Measurements from ENCODE around the gene NSG2. TPM values are rescaled to one million over a fixed set of nuclear protein-coding genes. Genes with fewer than 3 reads are reported as not detected.

Gene NSG2
- total RNA-seq, 1 donor from 2014 or later, result 0.09 TPM

- H3K27ac ChIP-seq (ENCODE audit: low read depth, low read length), result no peak overlapping the region
- no peak for TF ChIP-seq EZH2 (IDR thresholded peaks at IDR 0.05; ENCODE audit: insufficient read depth, low read length)
- TF ChIP-seq, protein P1, sequence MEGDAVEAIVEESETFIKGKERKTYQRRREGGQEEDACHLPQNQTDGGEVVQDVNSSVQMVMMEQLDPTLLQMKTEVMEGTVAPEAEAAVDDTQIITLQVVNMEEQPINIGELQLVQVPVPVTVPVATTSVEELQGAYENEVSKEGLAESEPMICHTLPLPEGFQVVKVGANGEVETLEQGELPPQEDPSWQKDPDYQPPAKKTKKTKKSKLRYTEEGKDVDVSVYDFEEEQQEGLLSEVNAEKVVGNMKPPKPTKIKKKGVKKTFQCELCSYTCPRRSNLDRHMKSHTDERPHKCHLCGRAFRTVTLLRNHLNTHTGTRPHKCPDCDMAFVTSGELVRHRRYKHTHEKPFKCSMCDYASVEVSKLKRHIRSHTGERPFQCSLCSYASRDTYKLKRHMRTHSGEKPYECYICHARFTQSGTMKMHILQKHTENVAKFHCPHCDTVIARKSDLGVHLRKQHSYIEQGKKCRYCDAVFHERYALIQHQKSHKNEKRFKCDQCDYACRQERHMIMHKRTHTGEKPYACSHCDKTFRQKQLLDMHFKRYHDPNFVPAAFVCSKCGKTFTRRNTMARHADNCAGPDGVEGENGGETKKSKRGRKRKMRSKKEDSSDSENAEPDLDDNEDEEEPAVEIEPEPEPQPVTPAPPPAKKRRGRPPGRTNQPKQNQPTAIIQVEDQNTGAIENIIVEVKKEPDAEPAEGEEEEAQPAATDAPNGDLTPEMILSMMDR (IDR thresholded peaks at IDR 0.05; ENCODE audit: insufficient read depth, low read depth, low read length), result no peak
- H3K36me3 ChIP-seq (ENCODE audit: insufficient read depth, low read length), result no peaks in the 10 kb centered on the region
- H4K20me1 ChIP-seq (ENCODE audit: insufficient read depth, low read length), result no peaks in the 10 kb centered on the region
- Mint-ChIP-seq H3K4me1 (ENCODE audit: low read depth, unreplicated experiment) (no peaks in the 10 kb centered on the region), H3K27ac (ENCODE audit: unreplicated experiment) (no peak overlapping the region), H3K27me3 (ENCODE audit: low read depth, unreplicated experiment) (peaks cover 65% of the 10 kb centered on the region), H3K9me3 (ENCODE audit: unreplicated experiment) (no peaks in the 10 kb centered on the region), H3K4me3 (ENCODE audit: unreplicated experiment) (no peak overlapping the region), H3K36me3 (ENCODE audit: low read depth, unreplicated experiment) (no peaks in the 10 kb centered on the region)
- no peaks in the 10 kb centered on the region for H3K9me3 ChIP-seq (ENCODE audit: insufficient read depth, low read depth, low read length)
- H3K4me2 ChIP-seq (ENCODE audit: low read length), result no peak overlapping the region
- FAIRE-seq (no peak), DNase-seq (ENCODE audit: low read depth) (no peak)
- no peak overlapping the region for H2AFZ ChIP-seq (ENCODE audit: low read depth, low read length)
- no peak overlapping the region for H3K9ac ChIP-seq (ENCODE audit: low read length)
- H3K79me2 ChIP-seq (ENCODE audit: insufficient read depth, low read length), result no peaks in the 10 kb centered on the region
- no peak overlapping the region for H3K4me3 ChIP-seq (ENCODE audit: insufficient read depth, low read depth, low read length)
- no peaks in the 10 kb centered on the region for H3K27me3 ChIP-seq (ENCODE audit: insufficient read depth, low read length)
- no peaks in the 10 kb centered on the region for H3K4me1 ChIP-seq (ENCODE audit: insufficient read depth, low read length)
Observed at GRCh38 chr5:174147551-174147950, 102.0 kb downstream of the NSG2 start.

GRCh38 chr5:174148721-174149120 lies 103.2 kb downstream of the NSG2 start:
- Histone ChIP-seq H3K9me3 (ENCODE audit: insufficient read depth, low read depth, low read length) (no peaks in the 10 kb centered on the region), H2AFZ (ENCODE audit: low read depth, low read length) (no peak overlapping the region), H3K4me3 (ENCODE audit: insufficient read depth, low read depth, low read length) (no peak overlapping the region), H3K4me2 (ENCODE audit: low read length) (no peak overlapping the region), H3K27me3 (ENCODE audit: insufficient read depth, low read length) (no peaks in the 10 kb centered on the region), H3K79me2 (ENCODE audit: insufficient read depth, low read length) (no peaks in the 10 kb centered on the region), H3K27ac (ENCODE audit: low read depth, low read length) (no peak overlapping the region), H3K9ac (ENCODE audit: low read length) (no peak overlapping the region), H4K20me1 (ENCODE audit: insufficient read depth, low read length) (no peaks in the 10 kb centered on the region), H3K4me1 (ENCODE audit: insufficient read depth, low read length) (no peaks in the 10 kb centered on the region), H3K36me3 (ENCODE audit: insufficient read depth, low read length) (no peaks in the 10 kb centered on the region)
- TF ChIP-seq, protein P1 (IDR thresholded peaks at IDR 0.05; ENCODE audit: insufficient read depth, low read depth, low read length), result no peak
- no peak for TF ChIP-seq EZH2 (IDR thresholded peaks at IDR 0.05; ENCODE audit: insufficient read depth, low read length)
- Mint-ChIP-seq H3K36me3 (ENCODE audit: low read depth, unreplicated experiment) (no peaks in the 10 kb centered on the region), H3K9me3 (ENCODE audit: unreplicated experiment) (no peaks in the 10 kb centered on the region), H3K27ac (ENCODE audit: unreplicated experiment) (no peak overlapping the region), H3K27me3 (ENCODE audit: low read depth, unreplicated experiment) (peaks cover 57% of the 10 kb centered on the region), H3K4me1 (ENCODE audit: low read depth, unreplicated experiment) (no peaks in the 10 kb centered on the region), H3K4me3 (ENCODE audit: unreplicated experiment) (no peak overlapping the region)
- no peak for DNase-seq (ENCODE audit: low read depth)
- FAIRE-seq, result no peak

DNA sequence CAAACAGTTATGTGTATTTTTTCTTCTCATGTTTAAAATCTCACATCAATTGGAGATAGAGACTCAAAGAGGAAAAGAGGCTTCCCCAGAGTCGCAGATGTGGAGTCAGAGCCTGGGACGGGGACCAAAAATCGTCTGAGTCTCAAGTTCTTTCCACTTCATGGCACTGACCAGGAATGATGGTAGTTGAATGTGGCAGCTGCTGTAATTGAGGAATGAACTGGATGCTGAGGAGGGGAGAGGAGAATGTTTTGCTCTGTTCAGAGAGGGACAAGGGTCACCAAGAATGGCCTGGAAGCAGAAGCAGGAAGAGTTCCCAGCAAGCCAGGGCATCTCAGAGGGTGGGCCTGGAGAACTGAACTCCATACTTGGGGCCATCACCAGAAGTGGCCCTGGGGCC lies 103.9 kb downstream of the NSG2 start:
- TF ChIP-seq, protein P1 (IDR thresholded peaks at IDR 0.05; ENCODE audit: insufficient read depth, low read depth, low read length), result no peak
- TF ChIP-seq EZH2 (IDR thresholded peaks at IDR 0.05; ENCODE audit: insufficient read depth, low read length), result no peak
- H3K27me3 ChIP-seq (ENCODE audit: insufficient read depth, low read length), result no peaks in the 10 kb centered on the region
- H3K4me3 ChIP-seq (ENCODE audit: insufficient read depth, low read depth, low read length), result no peak overlapping the region
- DNase-seq (ENCODE audit: low read depth) (no peak), FAIRE-seq (no peak)
- no peak overlapping the region for H2AFZ ChIP-seq (ENCODE audit: low read depth, low read length)
- H3K27ac ChIP-seq (ENCODE audit: low read depth, low read length), result no peak overlapping the region
- no peak overlapping the region for H3K4me2 ChIP-seq (ENCODE audit: low read length)
- no peaks in the 10 kb centered on the region for H3K4me1 Mint-ChIP-seq (ENCODE audit: low read depth, unreplicated experiment)
- no peaks in the 10 kb centered on the region for H3K9me3 Mint-ChIP-seq (ENCODE audit: unreplicated experiment)
- no peak overlapping the region for H3K9ac ChIP-seq (ENCODE audit: low read length)
- H3K9me3 ChIP-seq (ENCODE audit: insufficient read depth, low read depth, low read length), result no peaks in the 10 kb centered on the region
- no peak overlapping the region for H3K27ac Mint-ChIP-seq (ENCODE audit: unreplicated experiment)
- no peaks in the 10 kb centered on the region for H3K79me2 ChIP-seq (ENCODE audit: insufficient read depth, low read length)
- H4K20me1 ChIP-seq (ENCODE audit: insufficient read depth, low read length), result no peaks in the 10 kb centered on the region
- H3K4me3 Mint-ChIP-seq (ENCODE audit: unreplicated experiment), result no peak overlapping the region
- no peaks in the 10 kb centered on the region for H3K36me3 Mint-ChIP-seq (ENCODE audit: low read depth, unreplicated experiment)
- H3K4me1 ChIP-seq (ENCODE audit: insufficient read depth, low read length), result no peaks in the 10 kb centered on the region
- peaks cover 52% of the 10 kb centered on the region for H3K27me3 Mint-ChIP-seq (ENCODE audit: low read depth, unreplicated experiment)
- H3K36me3 ChIP-seq (ENCODE audit: insufficient read depth, low read length), result no peaks in the 10 kb centered on the region

Measured in astrocyte (in vitro differentiated cells and primary cell).